MM.1S (cell line): ENCODE results near the gene NRM.

ENCODE experiments used
- DNase-seq: peaks from one replicate; pipeline ENCODE4 v3.0.0-alpha.2; 2015
- H2AFZ ChIP-seq: fragments of 300-600 bp; sonication (generic); 2 replicates; pipeline ENCODE4 v1.6.0; 2016; ENCODE audit warnings: antibody characterized with exemption, low read length
- H3F3A ChIP-seq: fragments of 300-600 bp; sonication (generic); 2 replicates; pipeline ENCODE4 v1.6.1; 2016; ENCODE audit warnings: mild to moderate bottlenecking, antibody characterized with exemption, low read length, moderate library complexity, mixed read lengths; ENCODE audit not compliant: insufficient read depth
- H3K27ac ChIP-seq: fragments of 300-600 bp; sonication (generic); 2 replicates; pipeline ENCODE4 v1.5.1; 2016; ENCODE audit warnings: mild to moderate bottlenecking, low read length
- H3K27me3 ChIP-seq: fragments of 300-600 bp; sonication (generic); replicated peaks from 2 replicates; pipeline ENCODE4 v1.6.0; 2016; ENCODE audit warnings: low read length; ENCODE audit not compliant: insufficient read depth
- H3K36me3 ChIP-seq: fragments of 300-600 bp; sonication (generic); replicated peaks from 2 replicates; pipeline ENCODE4 v1.6.1; 2016; ENCODE audit warnings: mild to moderate bottlenecking, low read length, mixed read lengths; ENCODE audit not compliant: insufficient read depth
- H3K4me1 ChIP-seq: fragments of 300-600 bp; sonication (generic); 2 replicates; pipeline ENCODE4 v1.6.1; 2016; ENCODE audit warnings: low read length, mixed read lengths
- H3K4me2 ChIP-seq: fragments of 300-600 bp; sonication (generic); 2 replicates; pipeline ENCODE4 v1.6.0; 2016; ENCODE audit warnings: low read depth, low read length
- H3K4me3 ChIP-seq: fragments of 300-600 bp; sonication (generic); 2 replicates; pipeline ENCODE4 v1.5.1; 2016; ENCODE audit warnings: low read length, mixed read lengths
- H3K79me2 ChIP-seq: fragments of 300-600 bp; sonication (generic); 2 replicates; pipeline ENCODE4 v1.6.1; 2016; ENCODE audit warnings: mixed run types, low read length, mixed read lengths
- H3K9ac ChIP-seq: fragments of 300-600 bp; sonication (generic); 2 replicates; pipeline ENCODE4 v1.6.1; 2016; ENCODE audit warnings: low read length, mixed read lengths
- H3K9me2 ChIP-seq: fragments of 300-600 bp; sonication (generic); replicated peaks from 2 replicates; pipeline ENCODE4 v1.6.1; 2016; ENCODE audit warnings: mild to moderate bottlenecking, low read length, mixed read lengths; ENCODE audit not compliant: insufficient read depth
- H3K9me3 ChIP-seq: fragments of 300-600 bp; sonication (generic); replicated peaks from 2 replicates; pipeline ENCODE4 v1.6.1; 2016; ENCODE audit warnings: mild to moderate bottlenecking, low read length, mixed read lengths; ENCODE audit not compliant: insufficient read depth
- H4K20me1 ChIP-seq: fragments of 300-600 bp; sonication (generic); 2 replicates; pipeline ENCODE4 v1.6.1; 2016; ENCODE audit warnings: mild to moderate bottlenecking, low read length, moderate library complexity, mixed read lengths; ENCODE audit not compliant: insufficient read depth
- EZH2 ChIP-seq: fragments of 300-600 bp; sonication (generic); optimal IDR thresholded peaks from 2 replicates; pipeline ENCODE3; 2017; ENCODE audit warnings: low read depth, mild to moderate bottlenecking, antibody characterized with exemption, low read length, mixed read lengths
- EZH2phosphoT487 ChIP-seq: fragments of 300-600 bp; sonication (generic); IDR thresholded peaks from 2 replicates; pipeline ENCODE4 v1.6.1; 2018; ENCODE audit warnings: antibody characterized with exemption, low read length
- TF ChIP-seq, protein P1 (sequence below): fragments of 300-600 bp; sonication (generic); IDR thresholded peaks from 2 replicates; pipeline ENCODE4 v1.5.1; 2016; ENCODE audit warnings: antibody characterized with exemption, low read length, mixed read lengths

Gene NRM, protein sequence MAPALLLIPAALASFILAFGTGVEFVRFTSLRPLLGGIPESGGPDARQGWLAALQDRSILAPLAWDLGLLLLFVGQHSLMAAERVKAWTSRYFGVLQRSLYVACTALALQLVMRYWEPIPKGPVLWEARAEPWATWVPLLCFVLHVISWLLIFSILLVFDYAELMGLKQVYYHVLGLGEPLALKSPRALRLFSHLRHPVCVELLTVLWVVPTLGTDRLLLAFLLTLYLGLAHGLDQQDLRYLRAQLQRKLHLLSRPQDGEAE

DNA sequence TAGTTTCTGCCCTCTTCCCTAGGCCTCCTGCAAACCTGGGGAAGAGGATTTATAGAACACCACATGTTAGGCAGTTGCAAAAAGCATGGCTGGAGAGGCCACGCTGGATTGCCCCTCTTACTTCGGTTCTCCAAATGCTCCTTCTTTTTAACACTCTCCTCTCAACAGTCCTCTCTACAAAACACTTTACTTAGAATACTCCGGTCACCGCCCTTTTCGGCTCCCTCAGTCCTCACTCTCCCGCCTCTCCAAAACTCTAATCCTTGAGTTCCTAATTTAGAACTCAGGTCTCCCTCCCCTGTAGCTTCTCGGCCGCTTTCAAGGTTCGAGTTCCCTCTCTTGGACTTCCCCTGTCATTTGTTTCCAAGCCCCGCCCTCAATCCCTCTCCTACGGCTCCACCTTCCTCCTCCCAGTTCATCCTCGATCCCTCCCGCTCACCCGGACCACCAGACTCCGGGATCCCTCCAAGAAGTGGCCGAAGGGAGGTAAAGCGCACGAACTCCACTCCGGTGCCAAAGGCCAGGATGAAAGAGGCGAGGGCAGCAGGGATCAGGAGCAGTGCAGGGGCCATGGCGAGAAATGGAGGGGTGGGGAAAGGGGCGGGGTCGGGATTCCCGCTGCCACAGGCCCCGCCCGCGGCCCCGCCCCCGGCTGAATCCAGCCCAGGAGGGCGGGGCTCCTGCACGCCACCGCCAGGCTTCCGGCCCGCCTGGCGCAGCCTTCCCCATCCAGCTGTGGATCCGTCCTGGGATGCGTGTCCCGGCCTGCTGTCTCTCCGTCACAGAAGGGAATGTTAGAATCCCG lies at the start of gene NRM:
Gene NRM, minus strand, starts transcription at position 582 of the 805 bp plus-strand sequence. Its CDS starts 10 bp downstream, at position 572.
- TF ChIP-seq, protein P1, sequence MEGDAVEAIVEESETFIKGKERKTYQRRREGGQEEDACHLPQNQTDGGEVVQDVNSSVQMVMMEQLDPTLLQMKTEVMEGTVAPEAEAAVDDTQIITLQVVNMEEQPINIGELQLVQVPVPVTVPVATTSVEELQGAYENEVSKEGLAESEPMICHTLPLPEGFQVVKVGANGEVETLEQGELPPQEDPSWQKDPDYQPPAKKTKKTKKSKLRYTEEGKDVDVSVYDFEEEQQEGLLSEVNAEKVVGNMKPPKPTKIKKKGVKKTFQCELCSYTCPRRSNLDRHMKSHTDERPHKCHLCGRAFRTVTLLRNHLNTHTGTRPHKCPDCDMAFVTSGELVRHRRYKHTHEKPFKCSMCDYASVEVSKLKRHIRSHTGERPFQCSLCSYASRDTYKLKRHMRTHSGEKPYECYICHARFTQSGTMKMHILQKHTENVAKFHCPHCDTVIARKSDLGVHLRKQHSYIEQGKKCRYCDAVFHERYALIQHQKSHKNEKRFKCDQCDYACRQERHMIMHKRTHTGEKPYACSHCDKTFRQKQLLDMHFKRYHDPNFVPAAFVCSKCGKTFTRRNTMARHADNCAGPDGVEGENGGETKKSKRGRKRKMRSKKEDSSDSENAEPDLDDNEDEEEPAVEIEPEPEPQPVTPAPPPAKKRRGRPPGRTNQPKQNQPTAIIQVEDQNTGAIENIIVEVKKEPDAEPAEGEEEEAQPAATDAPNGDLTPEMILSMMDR: no peak
- TF ChIP-seq EZH2phosphoT487 (no peak), EZH2 (no peak)
- no peaks in the 10 kb centered on the region for H3K9me2 ChIP-seq
- peak within 1 kb of the TSS; percentile 93 for H2AFZ ChIP-seq
- no peaks in the 10 kb centered on the region for H4K20me1 ChIP-seq
- no peaks in the 10 kb centered on the region for H3K27me3 ChIP-seq
- H3K4me2 ChIP-seq: peak within 1 kb of the TSS; percentile 89
- H3K4me1 ChIP-seq: peaks cover 25% of the 10 kb centered on the region
- no peaks in the 10 kb centered on the region for H3K36me3 ChIP-seq
- H3K27ac ChIP-seq: no peak within 1 kb of the TSS
- peaks cover 19% of the 10 kb centered on the region for H3K79me2 ChIP-seq
- peak within 1 kb of the TSS; percentile 88 for H3K4me3 ChIP-seq
- H3K9ac ChIP-seq: peak within 1 kb of the TSS; percentile 67
- H3F3A ChIP-seq: peaks cover 23% of the 10 kb centered on the region
- no peaks in the 10 kb centered on the region for H3K9me3 ChIP-seq
- DNase-seq: peak; percentile 75

DNA sequence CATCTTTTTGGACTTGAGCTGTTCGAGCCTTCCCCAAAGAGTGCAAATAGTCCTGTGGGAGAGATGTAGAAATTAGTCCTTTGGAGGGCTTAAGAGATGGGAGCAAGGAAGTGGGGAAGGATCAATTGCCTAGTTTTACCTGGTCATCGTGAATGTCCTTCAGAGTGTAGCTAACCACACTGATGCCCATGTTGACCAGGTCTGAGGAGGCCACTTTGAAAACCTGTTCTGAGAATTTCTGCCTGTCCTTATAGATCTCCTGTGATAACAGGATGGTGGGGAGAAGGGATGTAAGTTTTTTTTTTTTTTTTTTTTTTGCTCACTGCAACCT lies 49.7 kb upstream of the NRM start:
- H2AFZ ChIP-seq: no peak overlapping the region
- no peak overlapping the region for H3K4me2 ChIP-seq
- 0 out of 2 replicates have a peak, but pooled peaks cover 3% of the 10 kb centered on the region for H3K36me3 ChIP-seq
- H3K9me3 ChIP-seq: no peaks in the 10 kb centered on the region
- peaks cover 19% of the 10 kb centered on the region for H3K79me2 ChIP-seq
- H3K4me1 ChIP-seq: peaks cover 37% of the 10 kb centered on the region
- TF ChIP-seq, protein P1: no peak
- TF ChIP-seq EZH2phosphoT487: no peak
- TF ChIP-seq EZH2: no peak
- no peak overlapping the region for H3K27ac ChIP-seq
- H3F3A ChIP-seq: peaks cover 30% of the 10 kb centered on the region
- H4K20me1 ChIP-seq: no peaks in the 10 kb centered on the region
- no peaks in the 10 kb centered on the region for H3K27me3 ChIP-seq
- no peak for DNase-seq
- no peak overlapping the region for H3K9ac ChIP-seq
- no peaks in the 10 kb centered on the region for H3K9me2 ChIP-seq
- H3K4me3 ChIP-seq: no peak overlapping the region

DNA sequence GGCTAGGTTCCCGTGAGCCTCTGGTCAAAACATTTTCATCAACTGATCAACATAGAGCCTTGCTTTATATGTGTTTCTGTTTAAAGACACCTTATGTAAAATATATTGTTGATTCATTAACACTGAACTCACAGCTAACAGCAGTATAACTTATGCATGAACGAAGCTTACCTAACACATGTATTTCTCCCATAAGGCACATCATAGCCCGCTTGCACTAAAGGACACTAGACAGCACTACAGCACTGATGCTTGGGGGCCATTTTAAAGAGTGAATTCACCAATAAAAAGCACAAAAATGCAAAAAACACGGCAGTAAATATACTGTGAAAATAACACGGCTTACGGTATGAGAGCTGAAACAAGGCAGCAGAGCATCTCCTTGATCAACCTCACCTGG lies 47.7 kb upstream of the NRM start:
- Histone ChIP-seq H3K79me2 (peaks cover 19% of the 10 kb centered on the region), H3K9me2 (no peaks in the 10 kb centered on the region), H3K9me3 (no peaks in the 10 kb centered on the region), H3K4me2 (no peak overlapping the region), H3K27ac (no peak overlapping the region), H3K4me3 (no peak overlapping the region), H4K20me1 (no peaks in the 10 kb centered on the region), H3K27me3 (no peaks in the 10 kb centered on the region), H2AFZ (no peak overlapping the region), H3K9ac (no peak overlapping the region), H3F3A (peaks cover 24% of the 10 kb centered on the region), H3K36me3 (0 out of 2 replicates have a peak, but pooled peaks cover 3% of the 10 kb centered on the region), H3K4me1 (peaks cover 37% of the 10 kb centered on the region)
- no peak for TF ChIP-seq EZH2phosphoT487
- TF ChIP-seq, protein P1: no peak
- TF ChIP-seq EZH2: no peak
- no peak for DNase-seq
